ENCODE results near the gene WASF3.

GRCh38 chr13:26599860-26600259 is 42.4 kb downstream of the WASF3 start:
- TF ChIP-seq CTCF (IDR thresholded peaks at IDR 0.05; ENCODE audit: low read depth, low read length, missing input control) (no peak), RXRA (IDR thresholded peaks at IDR 0.05) (no peak), ZBTB33 (IDR thresholded peaks at IDR 0.05) (no peak), TAF1 (conservative IDR thresholded peaks at IDR 0.05) (no peak), HNF4A (conservative IDR thresholded peaks at IDR 0.05) (no peak), SP1 (IDR thresholded peaks at IDR 0.05) (no peak), JUND (IDR thresholded peaks at IDR 0.05) (no peak), MAX (IDR thresholded peaks at IDR 0.05) (no peak), REST (IDR thresholded peaks at IDR 0.05) (no peak), YY1 (IDR thresholded peaks at IDR 0.05) (no peak), EGR1 (IDR thresholded peaks at IDR 0.05; ENCODE audit: low read depth in 2 of 2) (no peak), RAD21 (IDR thresholded peaks at IDR 0.05) (no peak)
- TF ChIP-seq, protein P1, sequence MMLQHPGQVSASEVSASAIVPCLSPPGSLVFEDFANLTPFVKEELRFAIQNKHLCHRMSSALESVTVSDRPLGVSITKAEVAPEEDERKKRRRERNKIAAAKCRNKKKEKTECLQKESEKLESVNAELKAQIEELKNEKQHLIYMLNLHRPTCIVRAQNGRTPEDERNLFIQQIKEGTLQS (IDR thresholded peaks at IDR 0.05), result no peak
